Liver (tissue), 3 donors: Measurements from ENCODE around the gene ATP2B3.

Experiments
- FOXA1 ChIP-seq: IDR thresholded peaks from 2 replicates; pipeline ENCODE4 v1.6.1; 2016; ENCODE audit warnings: antibody characterized with exemption
- GABPA ChIP-seq, 2 donors: IDR thresholded peaks in 1 of 2; conservative IDR thresholded peaks in 1 of 2; 2 replicates each; pipeline ENCODE4 v1.6.1; 2016; ENCODE audit warnings: antibody characterized with exemption in 2 of 2, mild to moderate bottlenecking in 1 of 2, moderate library complexity in 1 of 2
- HNF4G ChIP-seq: IDR thresholded peaks from 2 replicates; pipeline ENCODE4 v1.6.1; 2016; ENCODE audit warnings: antibody characterized with exemption
- JUND ChIP-seq, 2 donors: IDR thresholded peaks; 2 replicates each; pipeline ENCODE4 v1.6.1; 2016; ENCODE audit warnings: antibody characterized with exemption in 2 of 2
- SP1 ChIP-seq: IDR thresholded peaks from 2 replicates; pipeline ENCODE4 v1.6.1; 2018; ENCODE audit warnings: antibody characterized with exemption, mild to moderate bottlenecking
- TAF1 ChIP-seq: conservative IDR thresholded peaks from 2 replicates; pipeline ENCODE4 v1.6.1; 2016; ENCODE audit warnings: antibody characterized with exemption, mild to moderate bottlenecking
- YY1 ChIP-seq: IDR thresholded peaks from 2 replicates; pipeline ENCODE4 v1.6.1; 2016; ENCODE audit warnings: antibody characterized with exemption, mild to moderate bottlenecking
- TF ChIP-seq, protein P1 (sequence below): fragments of 150-350 bp; IDR thresholded peaks from 2 replicates; pipeline ENCODE4 v1.5.1; 2017; ENCODE audit warnings: improper control_type of control experiment, low read depth, low read length; ENCODE audit not compliant: missing input control
- TF ChIP-seq, protein P2 (sequence below): IDR thresholded peaks from 2 replicates; pipeline ENCODE4 v1.6.1; 2016; ENCODE audit warnings: antibody characterized with exemption
- TF ChIP-seq, protein P3 (sequence below): IDR thresholded peaks from 2 replicates; pipeline ENCODE4 v1.6.1; 2016; ENCODE audit warnings: antibody characterized with exemption
- TF ChIP-seq, protein P4 (sequence below): IDR thresholded peaks from 2 replicates; pipeline ENCODE4 v1.6.1; 2016; ENCODE audit warnings: antibody characterized with exemption, mild to moderate bottlenecking
- TF ChIP-seq, protein P5 (sequence below): IDR thresholded peaks from 2 replicates; pipeline ENCODE4 v1.6.1; 2016; ENCODE audit warnings: antibody characterized with exemption
- donor health status: healthy.
- donor health status: healthy.

DNA sequence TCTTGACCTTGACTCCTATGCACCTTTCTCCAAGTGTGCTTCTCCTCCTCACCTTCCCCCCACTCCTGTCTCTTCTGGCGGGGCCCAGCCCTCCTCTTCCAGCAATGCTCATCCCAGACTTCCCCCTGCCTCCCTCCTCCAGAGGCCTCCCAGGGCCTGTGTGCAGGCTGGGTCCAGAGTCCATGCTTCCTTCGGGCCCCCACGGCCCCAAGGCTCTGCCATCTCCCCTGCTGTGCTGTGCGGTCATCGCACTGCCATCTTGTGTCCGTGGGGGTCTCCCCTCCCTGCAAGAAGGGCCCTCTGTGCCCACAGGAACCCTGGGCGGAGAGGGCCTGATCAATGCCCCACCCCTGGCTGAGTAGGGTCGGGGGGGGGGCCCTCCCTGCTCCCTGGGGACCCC is 27.3 kb downstream of the ATP2B3 start:
- TF ChIP-seq YY1 (no peak), HNF4G (no peak), FOXA1 (no peak), GABPA (IDR thresholded peaks at IDR 0.05 in 1 of 2, conservative IDR thresholded peaks at IDR 0.05 in 1 of 2) (no peak), SP1 (no peak), JUND (IDR thresholded peaks at IDR 0.05) (no peak), TAF1 (no peak)
- TF ChIP-seq, protein P1, sequence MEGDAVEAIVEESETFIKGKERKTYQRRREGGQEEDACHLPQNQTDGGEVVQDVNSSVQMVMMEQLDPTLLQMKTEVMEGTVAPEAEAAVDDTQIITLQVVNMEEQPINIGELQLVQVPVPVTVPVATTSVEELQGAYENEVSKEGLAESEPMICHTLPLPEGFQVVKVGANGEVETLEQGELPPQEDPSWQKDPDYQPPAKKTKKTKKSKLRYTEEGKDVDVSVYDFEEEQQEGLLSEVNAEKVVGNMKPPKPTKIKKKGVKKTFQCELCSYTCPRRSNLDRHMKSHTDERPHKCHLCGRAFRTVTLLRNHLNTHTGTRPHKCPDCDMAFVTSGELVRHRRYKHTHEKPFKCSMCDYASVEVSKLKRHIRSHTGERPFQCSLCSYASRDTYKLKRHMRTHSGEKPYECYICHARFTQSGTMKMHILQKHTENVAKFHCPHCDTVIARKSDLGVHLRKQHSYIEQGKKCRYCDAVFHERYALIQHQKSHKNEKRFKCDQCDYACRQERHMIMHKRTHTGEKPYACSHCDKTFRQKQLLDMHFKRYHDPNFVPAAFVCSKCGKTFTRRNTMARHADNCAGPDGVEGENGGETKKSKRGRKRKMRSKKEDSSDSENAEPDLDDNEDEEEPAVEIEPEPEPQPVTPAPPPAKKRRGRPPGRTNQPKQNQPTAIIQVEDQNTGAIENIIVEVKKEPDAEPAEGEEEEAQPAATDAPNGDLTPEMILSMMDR: no peak
- TF ChIP-seq, protein P2, sequence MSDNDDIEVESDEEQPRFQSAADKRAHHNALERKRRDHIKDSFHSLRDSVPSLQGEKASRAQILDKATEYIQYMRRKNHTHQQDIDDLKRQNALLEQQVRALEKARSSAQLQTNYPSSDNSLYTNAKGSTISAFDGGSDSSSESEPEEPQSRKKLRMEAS: no peak
- TF ChIP-seq, protein P3, sequence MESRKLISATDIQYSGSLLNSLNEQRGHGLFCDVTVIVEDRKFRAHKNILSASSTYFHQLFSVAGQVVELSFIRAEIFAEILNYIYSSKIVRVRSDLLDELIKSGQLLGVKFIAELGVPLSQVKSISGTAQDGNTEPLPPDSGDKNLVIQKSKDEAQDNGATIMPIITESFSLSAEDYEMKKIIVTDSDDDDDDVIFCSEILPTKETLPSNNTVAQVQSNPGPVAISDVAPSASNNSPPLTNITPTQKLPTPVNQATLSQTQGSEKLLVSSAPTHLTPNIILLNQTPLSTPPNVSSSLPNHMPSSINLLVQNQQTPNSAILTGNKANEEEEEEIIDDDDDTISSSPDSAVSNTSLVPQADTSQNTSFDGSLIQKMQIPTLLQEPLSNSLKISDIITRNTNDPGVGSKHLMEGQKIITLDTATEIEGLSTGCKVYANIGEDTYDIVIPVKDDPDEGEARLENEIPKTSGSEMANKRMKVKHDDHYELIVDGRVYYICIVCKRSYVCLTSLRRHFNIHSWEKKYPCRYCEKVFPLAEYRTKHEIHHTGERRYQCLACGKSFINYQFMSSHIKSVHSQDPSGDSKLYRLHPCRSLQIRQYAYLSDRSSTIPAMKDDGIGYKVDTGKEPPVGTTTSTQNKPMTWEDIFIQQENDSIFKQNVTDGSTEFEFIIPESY: no peak
- TF ChIP-seq, protein P4, sequence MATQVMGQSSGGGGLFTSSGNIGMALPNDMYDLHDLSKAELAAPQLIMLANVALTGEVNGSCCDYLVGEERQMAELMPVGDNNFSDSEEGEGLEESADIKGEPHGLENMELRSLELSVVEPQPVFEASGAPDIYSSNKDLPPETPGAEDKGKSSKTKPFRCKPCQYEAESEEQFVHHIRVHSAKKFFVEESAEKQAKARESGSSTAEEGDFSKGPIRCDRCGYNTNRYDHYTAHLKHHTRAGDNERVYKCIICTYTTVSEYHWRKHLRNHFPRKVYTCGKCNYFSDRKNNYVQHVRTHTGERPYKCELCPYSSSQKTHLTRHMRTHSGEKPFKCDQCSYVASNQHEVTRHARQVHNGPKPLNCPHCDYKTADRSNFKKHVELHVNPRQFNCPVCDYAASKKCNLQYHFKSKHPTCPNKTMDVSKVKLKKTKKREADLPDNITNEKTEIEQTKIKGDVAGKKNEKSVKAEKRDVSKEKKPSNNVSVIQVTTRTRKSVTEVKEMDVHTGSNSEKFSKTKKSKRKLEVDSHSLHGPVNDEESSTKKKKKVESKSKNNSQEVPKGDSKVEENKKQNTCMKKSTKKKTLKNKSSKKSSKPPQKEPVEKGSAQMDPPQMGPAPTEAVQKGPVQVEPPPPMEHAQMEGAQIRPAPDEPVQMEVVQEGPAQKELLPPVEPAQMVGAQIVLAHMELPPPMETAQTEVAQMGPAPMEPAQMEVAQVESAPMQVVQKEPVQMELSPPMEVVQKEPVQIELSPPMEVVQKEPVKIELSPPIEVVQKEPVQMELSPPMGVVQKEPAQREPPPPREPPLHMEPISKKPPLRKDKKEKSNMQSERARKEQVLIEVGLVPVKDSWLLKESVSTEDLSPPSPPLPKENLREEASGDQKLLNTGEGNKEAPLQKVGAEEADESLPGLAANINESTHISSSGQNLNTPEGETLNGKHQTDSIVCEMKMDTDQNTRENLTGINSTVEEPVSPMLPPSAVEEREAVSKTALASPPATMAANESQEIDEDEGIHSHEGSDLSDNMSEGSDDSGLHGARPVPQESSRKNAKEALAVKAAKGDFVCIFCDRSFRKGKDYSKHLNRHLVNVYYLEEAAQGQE: no peak
- TF ChIP-seq, protein P5, sequence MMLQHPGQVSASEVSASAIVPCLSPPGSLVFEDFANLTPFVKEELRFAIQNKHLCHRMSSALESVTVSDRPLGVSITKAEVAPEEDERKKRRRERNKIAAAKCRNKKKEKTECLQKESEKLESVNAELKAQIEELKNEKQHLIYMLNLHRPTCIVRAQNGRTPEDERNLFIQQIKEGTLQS: no peak
